IMR-90 (cell line): ENCODE results near the gene PIK3R3.

Source experiments
- RAD21 ChIP-seq: IDR thresholded peaks from 2 replicates; pipeline ENCODE4 v1.6.1; 2012; ENCODE audit warnings: low read length, improper control_type of control experiment
- TF ChIP-seq, protein P1 (sequence below): conservative IDR thresholded peaks from 2 replicates; pipeline ENCODE4 v1.5.1; 2012; ENCODE audit warnings: mild to moderate bottlenecking, low read depth, low read length, improper control_type of control experiment

DNA sequence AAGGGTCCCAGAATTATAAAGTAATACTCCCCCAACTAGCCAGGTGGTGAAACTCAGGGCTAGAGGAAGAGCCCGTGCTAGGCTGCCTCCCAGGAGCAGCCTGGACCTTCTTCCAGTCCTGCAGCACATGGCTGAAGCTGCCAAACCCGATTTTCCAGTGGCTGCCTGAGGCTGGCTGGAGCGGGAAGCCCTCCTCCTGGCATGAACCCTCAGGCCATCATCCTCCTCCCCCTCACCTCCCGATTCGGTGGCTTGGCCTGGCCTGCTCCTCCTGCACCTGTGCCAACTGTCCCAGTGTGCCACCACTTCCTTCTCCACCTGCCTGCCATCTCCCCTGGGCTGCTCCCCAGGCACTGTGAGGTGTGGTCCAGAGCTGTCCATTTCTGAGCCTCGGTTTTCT, 39.4 kb upstream of the PIK3R3 start:
- TF ChIP-seq, protein P1, sequence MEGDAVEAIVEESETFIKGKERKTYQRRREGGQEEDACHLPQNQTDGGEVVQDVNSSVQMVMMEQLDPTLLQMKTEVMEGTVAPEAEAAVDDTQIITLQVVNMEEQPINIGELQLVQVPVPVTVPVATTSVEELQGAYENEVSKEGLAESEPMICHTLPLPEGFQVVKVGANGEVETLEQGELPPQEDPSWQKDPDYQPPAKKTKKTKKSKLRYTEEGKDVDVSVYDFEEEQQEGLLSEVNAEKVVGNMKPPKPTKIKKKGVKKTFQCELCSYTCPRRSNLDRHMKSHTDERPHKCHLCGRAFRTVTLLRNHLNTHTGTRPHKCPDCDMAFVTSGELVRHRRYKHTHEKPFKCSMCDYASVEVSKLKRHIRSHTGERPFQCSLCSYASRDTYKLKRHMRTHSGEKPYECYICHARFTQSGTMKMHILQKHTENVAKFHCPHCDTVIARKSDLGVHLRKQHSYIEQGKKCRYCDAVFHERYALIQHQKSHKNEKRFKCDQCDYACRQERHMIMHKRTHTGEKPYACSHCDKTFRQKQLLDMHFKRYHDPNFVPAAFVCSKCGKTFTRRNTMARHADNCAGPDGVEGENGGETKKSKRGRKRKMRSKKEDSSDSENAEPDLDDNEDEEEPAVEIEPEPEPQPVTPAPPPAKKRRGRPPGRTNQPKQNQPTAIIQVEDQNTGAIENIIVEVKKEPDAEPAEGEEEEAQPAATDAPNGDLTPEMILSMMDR: no peak
- no peak for TF ChIP-seq RAD21
